Common myeloid progenitor, CD34-positive (primary cell): ENCODE results near the gene SNX5.

Source experiments
- CTCF ChIA-PET: fragments of 350-600 bp; sonication (Branson Sonifier 250); formaldehyde crosslinking; loops from one replicate; lab custom pipeline; 2021; ENCODE audit warnings: antibody characterized with exemption; lab: Charles Lee
- POLR2A ChIA-PET: fragments of 350-600 bp; sonication (Branson Sonifier 250); formaldehyde crosslinking; loops from one replicate; lab custom pipeline; 2021; ENCODE audit warnings: antibody characterized with exemption; lab: Charles Lee
- DNase-seq, 3 donors: peaks; one replicate each; pipeline versions ENCODE4 v3.0.0 to v3.0.0-alpha.2; 2013
- H3K27ac ChIP-seq, 2 experiments: 1 replicate in 1 of 2; 2 replicates in 1 of 2; pipeline ENCODE4 v1.7.0; 2013; ENCODE audit warnings: inconsistent platforms in 2 of 2, low read length in 2 of 2, mild to moderate bottlenecking in 2 of 2, low read depth in 1 of 2, moderate library complexity in 1 of 2; ENCODE audit not compliant: severe bottlenecking in 2 of 2, insufficient read depth in 1 of 2, poor library complexity in 1 of 2
- H3K27me3 ChIP-seq, 5 experiments: replicated peaks in 2 of 5; 1 replicate in 3 of 5; 2 replicates in 2 of 5; pipeline versions ENCODE4 v1.6.1 to v1.7.0; 2013; ENCODE audit warnings: low read length in 4 of 5, mild to moderate bottlenecking in 2 of 5, moderate library complexity in 2 of 5, inconsistent platforms in 1 of 5; ENCODE audit not compliant: insufficient read depth in 5 of 5, control insufficient read depth in 4 of 5
- H3K36me3 ChIP-seq, 4 experiments: 1 replicate in 2 of 4; 2 replicates in 2 of 4; pipeline versions ENCODE4 v1.6.1 to v1.7.0; 2013; ENCODE audit warnings: low read length in 3 of 4, control low read depth in 1 of 4, mild to moderate bottlenecking in 1 of 4; ENCODE audit not compliant: control insufficient read depth in 4 of 4, insufficient read depth in 4 of 4
- H3K4me1 ChIP-seq, 4 experiments: 1 replicate in 3 of 4; 2 replicates in 1 of 4; pipeline versions ENCODE4 v1.6.1 to v1.7.1; 2013; ENCODE audit warnings: low read length in 3 of 4, mild to moderate bottlenecking in 3 of 4, control low read depth in 1 of 4, inconsistent platforms in 1 of 4, moderate library complexity in 1 of 4; ENCODE audit not compliant: control insufficient read depth in 4 of 4, insufficient read depth in 4 of 4; ENCODE audit errors: control extremely low read depth in 1 of 4
- H3K4me3 ChIP-seq, 7 experiments: 1 replicate in 4 of 7; 2 replicates in 3 of 7; pipeline versions ENCODE4 v1.5.1 to v1.7.0; 2013; ENCODE audit warnings: mild to moderate bottlenecking in 7 of 7, low read length in 6 of 7, moderate library complexity in 6 of 7, inconsistent platforms in 2 of 7, low read depth in 2 of 7, control low read depth in 1 of 7; ENCODE audit not compliant: insufficient read depth in 4 of 7, control insufficient read depth in 1 of 7; ENCODE audit errors: extremely low read depth in 1 of 7
- H3K9me3 ChIP-seq, 5 experiments: 1 replicate in 4 of 5; 2 replicates in 1 of 5; pipeline versions ENCODE4 v1.6.1 to v1.7.1; 2013; ENCODE audit warnings: low read length in 4 of 5, mild to moderate bottlenecking in 2 of 5, inconsistent platforms in 1 of 5, low read depth in 1 of 5, moderate library complexity in 1 of 5; ENCODE audit not compliant: control insufficient read depth in 4 of 5, insufficient read depth in 2 of 5; ENCODE audit errors: control extremely low read depth in 1 of 5
- WGBS: methylation state at CpG from one replicate; pipeline ENCODE4 v1.1.5; 2013; ENCODE audit not compliant: insufficient coverage; 5-methylcytosine and 5-hydroxymethylcytosine counted together

Gene SNX5

DNA sequence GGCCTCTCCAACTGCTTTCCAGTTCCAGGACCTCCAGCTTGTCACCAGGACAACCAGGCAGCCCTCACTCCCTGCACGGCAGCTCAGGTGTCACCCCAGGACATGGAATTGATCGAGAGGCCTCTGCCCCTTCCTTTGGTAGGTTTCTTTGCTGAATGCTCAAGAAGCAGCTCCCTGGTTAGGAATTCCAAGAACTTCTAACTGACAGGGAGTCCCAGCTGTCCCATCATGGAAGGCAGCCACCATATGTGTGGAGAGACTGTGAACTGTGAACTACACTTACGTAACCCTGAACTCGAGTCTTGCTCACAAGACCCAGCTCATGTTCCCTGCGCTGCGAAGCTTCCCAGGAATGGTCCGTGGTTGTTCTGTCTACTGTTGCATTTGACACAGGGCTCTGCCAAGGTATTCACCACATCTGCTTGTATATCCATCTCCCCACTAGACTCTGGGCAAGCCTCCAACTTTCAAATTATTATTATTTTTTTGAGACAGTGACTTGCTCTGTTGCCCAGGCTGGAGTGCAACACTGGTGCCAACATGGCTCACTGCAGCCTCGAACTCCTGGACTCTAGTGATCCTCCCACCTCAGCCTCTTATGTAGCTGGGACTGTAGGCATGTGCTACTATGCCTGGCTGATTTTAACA is 35.9 kb upstream of the SNX5 start:
- ChIA-PET CTCF (interaction anchor here (1.4 kb wide), 1 partner anchor 14 kb away, joined by 6 read pairs; no protein-coding TSS in a partner anchor), POLR2A (no interaction called here)
- no peak for DNase-seq
- H3K4me3 ChIP-seq, result no peak overlapping the region
- no peak overlapping the region for H3K27ac ChIP-seq
- no peaks in the 10 kb centered on the region for H3K4me1 ChIP-seq
- no peaks in the 10 kb centered on the region for H3K36me3 ChIP-seq
- H3K27me3 ChIP-seq, result no peaks in the 10 kb centered on the region
- no peaks in the 10 kb centered on the region for H3K9me3 ChIP-seq
- 99% methylated on average over 8 of the region's 8 CpGs for WGBS

DNA sequence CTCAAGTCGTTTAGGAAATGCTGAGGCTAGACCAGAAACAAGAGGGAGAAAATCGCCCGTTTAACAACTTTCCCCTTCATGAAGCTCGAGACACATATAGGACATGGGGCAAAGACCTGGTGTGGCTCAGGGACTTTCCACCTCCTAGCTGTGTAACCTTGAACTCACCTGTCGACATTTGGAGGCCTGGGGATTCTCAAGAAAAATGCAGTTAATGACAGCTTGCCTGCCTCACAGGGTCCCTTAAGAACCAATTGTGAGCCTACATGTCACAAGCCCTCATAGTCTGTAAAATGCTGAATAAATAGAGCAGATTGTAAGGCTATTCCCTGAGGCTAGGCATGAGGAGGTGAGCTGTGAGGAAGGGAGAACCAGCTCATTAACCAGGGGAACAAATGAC is 35.3 kb upstream of the SNX5 start:
- peak in 1 of 3 donors; percentile 6 for DNase-seq
- ChIA-PET CTCF (interaction anchor here (1.4 kb wide), 1 partner anchor 14 kb away, joined by 6 read pairs; no protein-coding TSS in a partner anchor), POLR2A (no interaction called here)
- Histone ChIP-seq H3K4me3 (no peak overlapping the region), H3K27ac (no peak overlapping the region), H3K4me1 (no peaks in the 10 kb centered on the region), H3K36me3 (no peaks in the 10 kb centered on the region), H3K27me3 (no peaks in the 10 kb centered on the region), H3K9me3 (no peaks in the 10 kb centered on the region)
- 92% methylated on average over 5 of the region's 5 CpGs for WGBS

DNA sequence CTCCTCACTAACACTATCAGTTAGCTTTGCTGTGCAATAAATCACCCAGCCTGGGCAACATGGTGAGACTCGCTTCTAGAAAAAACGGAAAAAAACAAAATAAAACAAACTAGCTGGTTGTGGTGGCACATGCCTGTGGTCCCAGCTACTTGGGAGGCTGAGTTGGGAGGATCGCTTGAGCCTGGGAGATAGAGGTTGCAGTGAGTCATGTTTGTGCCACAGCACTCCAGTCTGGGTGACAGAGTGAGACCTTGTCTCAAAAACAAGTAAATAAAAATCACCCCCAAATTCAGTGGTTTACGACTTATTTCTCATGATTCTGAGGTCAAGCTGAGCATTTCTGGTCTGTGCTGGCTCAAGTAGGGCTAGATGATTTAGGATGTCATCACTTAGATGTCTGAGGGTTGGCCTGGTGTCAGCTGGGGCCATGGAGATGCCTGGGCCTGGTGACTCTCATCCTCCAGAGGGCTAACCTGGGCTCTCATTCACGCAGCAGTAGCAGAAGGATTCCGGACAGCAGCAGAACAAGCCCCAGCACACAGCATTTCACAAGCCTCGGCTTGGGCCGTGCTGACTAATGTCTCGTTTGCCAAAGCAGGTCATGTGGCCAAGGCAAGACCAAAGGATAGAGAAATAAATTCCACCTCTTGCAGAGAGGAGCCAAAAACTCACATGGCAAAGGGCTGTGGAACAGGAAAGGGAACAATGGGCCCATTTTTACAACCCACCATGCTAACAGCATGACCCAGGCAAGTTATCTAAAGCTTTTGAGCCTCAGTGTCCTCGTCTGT is 32.7 kb upstream of the SNX5 start:
- POLR2A ChIA-PET, result no interaction called here
- CTCF ChIA-PET, result interaction anchor here (0.5 kb wide), 1 partner anchor 16 kb away, joined by 3 read pairs; no protein-coding TSS in a partner anchor
- Histone ChIP-seq H3K27ac (no peak overlapping the region), H3K27me3 (no peaks in the 10 kb centered on the region), H3K36me3 (no peaks in the 10 kb centered on the region), H3K9me3 (no peaks in the 10 kb centered on the region), H3K4me3 (no peak overlapping the region), H3K4me1 (peaks cover 0 to 7% (median 4%) of the 10 kb centered on the region in 4 experiments)
- no peak for DNase-seq
- WGBS, result 100% methylated on average over 6 of the region's 10 CpGs

DNA sequence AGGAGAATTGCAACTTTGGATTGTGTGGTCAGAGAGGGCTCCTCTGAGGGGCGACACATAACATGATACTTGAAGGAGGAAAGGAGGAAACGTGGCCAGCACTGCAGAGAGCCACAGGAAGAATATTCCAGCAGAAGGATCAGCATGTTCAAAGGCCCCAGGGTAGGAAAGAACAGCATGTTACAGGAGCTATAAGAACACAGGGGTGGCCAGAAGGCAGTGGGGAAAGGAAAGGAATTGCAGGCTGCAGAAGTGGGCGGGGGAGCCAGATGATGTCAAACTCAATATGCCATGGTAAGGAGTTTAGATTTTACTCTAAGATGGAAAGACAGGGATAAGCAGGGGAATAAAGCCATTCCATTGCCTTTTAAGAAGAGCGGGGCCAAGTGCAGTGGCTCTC is 31.0 kb upstream of the SNX5 start:
- no peak overlapping the region for H3K27ac ChIP-seq
- 94% methylated on average over 4 of the region's 4 CpGs for WGBS
- H3K4me1 ChIP-seq, result peaks cover 2 to 11% (median 7%) of the 10 kb centered on the region in 4 experiments
- ChIA-PET POLR2A (no interaction called here), CTCF (interaction anchor here (0.6 kb wide), 1 partner anchor 12 kb away, joined by 3 read pairs; no protein-coding TSS in a partner anchor)
- no peaks in the 10 kb centered on the region for H3K36me3 ChIP-seq
- H3K4me3 ChIP-seq, result no peak overlapping the region
- no peak for DNase-seq
- H3K27me3 ChIP-seq, result no peaks in the 10 kb centered on the region
- H3K9me3 ChIP-seq, result no peaks in the 10 kb centered on the region

DNA sequence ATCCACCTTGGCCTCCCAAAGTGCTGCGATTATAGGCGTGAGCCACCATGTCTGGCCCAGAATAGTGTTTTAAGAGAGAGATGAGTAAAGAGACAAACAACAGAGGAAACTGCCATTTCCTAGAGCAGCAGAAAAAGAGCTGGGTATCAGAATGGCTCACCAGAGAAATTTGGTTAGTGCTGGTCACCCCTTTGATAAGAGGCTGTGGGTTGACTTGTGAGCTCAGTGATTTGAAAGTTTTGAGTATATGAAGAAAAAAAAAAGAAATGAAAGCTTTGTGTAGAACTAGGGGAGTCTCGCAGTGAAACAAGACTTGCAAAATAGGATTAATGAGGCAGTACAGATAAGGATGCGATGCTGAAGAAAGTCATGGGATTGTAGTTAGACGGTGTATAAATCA is 29.9 kb upstream of the SNX5 start:
- WGBS, result 100% methylated on average over 5 of the region's 5 CpGs
- Histone ChIP-seq H3K27ac (no peak overlapping the region), H3K4me3 (no peak overlapping the region), H3K4me1 (peaks cover 3 to 11% (median 8%) of the 10 kb centered on the region in 4 experiments), H3K36me3 (no peaks in the 10 kb centered on the region), H3K9me3 (no peaks in the 10 kb centered on the region), H3K27me3 (no peaks in the 10 kb centered on the region)
- DNase-seq, result no peak
- ChIA-PET POLR2A (no interaction called here), CTCF (interaction anchor here (1.1 to 1.2 kb wide), 2 partner anchors 40 to 494 kb away, joined by 3 to 5 read pairs; no protein-coding TSS in a partner anchor)

DNA sequence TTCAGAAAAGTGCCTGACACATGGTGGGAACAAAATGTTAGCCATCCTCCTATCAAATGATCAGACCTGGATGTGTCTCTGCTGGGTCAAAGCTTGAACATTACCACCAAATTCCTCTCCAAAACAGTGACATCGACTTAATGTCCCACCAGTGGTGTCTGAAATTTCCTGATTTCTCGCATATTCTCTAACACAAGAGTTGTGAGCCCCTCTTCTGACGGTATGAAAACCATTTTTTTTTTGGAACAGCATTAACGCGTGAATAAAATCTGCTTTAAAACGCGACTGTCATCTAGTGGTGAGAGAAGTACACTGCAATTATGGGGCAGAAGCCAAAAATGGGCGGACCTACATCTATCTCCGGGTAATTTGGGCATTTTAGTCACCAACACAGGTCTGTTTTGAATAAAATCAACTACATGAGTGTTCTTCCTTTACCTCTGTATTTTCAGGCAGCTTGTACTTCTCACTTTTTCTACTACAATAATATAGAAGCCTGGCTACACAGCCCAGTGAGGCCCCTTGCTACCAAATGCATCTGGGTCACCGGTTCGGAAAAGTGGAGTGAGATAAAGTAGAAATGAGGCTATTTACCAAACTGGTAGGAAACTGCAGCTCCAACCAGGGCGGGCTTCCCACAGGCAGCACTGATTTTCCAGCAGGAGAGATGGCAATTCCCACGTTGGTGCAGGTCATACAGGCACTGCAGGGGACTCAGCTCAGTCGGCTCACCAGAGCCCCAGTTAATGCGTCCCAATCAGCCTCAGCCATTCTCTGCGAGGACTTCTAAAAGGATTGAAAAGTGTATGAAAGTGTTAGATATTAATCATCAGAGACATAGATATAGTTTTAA is 27.6 kb upstream of the SNX5 start:
- 29% methylated on average over 7 of the region's 16 CpGs for WGBS
- Histone ChIP-seq H3K9me3 (no peaks in the 10 kb centered on the region), H3K36me3 (no peaks in the 10 kb centered on the region), H3K27me3 (no peaks in the 10 kb centered on the region), H3K4me1 (peaks cover 5 to 21% (median 11%) of the 10 kb centered on the region in 4 experiments), H3K27ac (no peak overlapping the region), H3K4me3 (peak overlapping the region in 1 of 7 experiments; percentile 7)
- ChIA-PET POLR2A (no interaction called here), CTCF (interaction anchor here (0.7 to 5.3 kb wide), 19 partner anchors 10 to 491 kb away, joined by 3 to 27 read pairs (median 4); no protein-coding TSS in a partner anchor)
- DNase-seq, result peak; percentile 72 to 85 (median 80)
